LNCaP clone FGC (cell line): ENCODE data around the gene DCST1.
A peak's percentile ranks its signal among the peaks of the same experiment; 100 is the strongest.

Source experiments
- DNase-seq: peaks from one replicate; pipeline ENCODE4 v3.0.0-alpha.2; 2011; ENCODE audit warnings: low read depth
- H3K4me3 ChIP-seq: 2 replicates; pipeline ENCODE4 v1.5.1; 2011; ENCODE audit warnings: mild to moderate bottlenecking, low read depth, low read length, control low read depth
- TF ChIP-seq, protein P1 (sequence below): IDR thresholded peaks from 2 replicates; pipeline ENCODE4 v1.5.1; 2012; ENCODE audit warnings: mild to moderate bottlenecking; ENCODE audit not compliant: control insufficient read depth, insufficient read depth; ENCODE audit errors: extremely low read depth

DCST1 gene

DNA sequence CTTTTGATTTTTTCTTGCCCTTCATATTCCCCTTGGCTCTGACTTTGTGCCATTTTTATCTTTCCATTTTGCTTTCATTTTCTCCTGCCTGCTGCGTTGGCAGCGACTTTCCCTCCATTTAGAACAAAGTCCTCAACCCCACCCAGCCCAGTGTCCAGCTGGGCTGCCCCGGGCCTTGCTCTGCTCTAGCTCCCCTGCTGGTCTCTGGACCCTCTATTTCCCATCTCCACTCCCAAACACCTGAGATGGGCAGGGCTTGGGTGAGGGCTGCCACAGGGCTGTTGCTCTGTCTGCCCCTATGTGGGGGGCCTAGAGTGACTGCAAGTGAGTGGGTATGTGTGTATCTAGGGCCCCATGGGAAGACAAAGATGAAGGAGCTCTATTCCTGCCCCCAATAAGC, 10.2 kb downstream of the DCST1 start:
- no peak overlapping the region for H3K4me3 ChIP-seq
- TF ChIP-seq, protein P1, sequence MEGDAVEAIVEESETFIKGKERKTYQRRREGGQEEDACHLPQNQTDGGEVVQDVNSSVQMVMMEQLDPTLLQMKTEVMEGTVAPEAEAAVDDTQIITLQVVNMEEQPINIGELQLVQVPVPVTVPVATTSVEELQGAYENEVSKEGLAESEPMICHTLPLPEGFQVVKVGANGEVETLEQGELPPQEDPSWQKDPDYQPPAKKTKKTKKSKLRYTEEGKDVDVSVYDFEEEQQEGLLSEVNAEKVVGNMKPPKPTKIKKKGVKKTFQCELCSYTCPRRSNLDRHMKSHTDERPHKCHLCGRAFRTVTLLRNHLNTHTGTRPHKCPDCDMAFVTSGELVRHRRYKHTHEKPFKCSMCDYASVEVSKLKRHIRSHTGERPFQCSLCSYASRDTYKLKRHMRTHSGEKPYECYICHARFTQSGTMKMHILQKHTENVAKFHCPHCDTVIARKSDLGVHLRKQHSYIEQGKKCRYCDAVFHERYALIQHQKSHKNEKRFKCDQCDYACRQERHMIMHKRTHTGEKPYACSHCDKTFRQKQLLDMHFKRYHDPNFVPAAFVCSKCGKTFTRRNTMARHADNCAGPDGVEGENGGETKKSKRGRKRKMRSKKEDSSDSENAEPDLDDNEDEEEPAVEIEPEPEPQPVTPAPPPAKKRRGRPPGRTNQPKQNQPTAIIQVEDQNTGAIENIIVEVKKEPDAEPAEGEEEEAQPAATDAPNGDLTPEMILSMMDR = no peak
- no peak for DNase-seq

DNA sequence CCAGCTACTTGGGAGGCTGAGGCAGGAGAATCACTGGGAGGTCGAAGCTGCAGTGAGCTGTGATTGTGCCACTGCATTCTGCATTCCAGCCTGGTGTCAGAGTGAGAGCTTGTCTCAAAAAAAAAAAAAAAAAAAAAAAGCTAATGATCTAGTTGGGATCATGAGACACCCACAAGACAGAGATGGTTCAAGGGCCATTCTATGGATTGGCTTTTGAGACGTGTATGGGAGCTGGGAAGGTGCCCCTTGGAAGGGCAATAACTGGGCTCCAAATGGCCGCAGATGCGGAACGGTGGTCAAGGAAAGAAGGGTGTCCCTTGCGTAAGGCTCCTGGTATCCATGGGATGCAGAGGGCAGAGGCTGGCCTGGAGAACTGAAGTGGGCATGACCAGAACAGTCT, 10.7 kb downstream of the DCST1 start:
- no peak overlapping the region for H3K4me3 ChIP-seq
- TF ChIP-seq, protein P1 = no peak
- DNase-seq = no peak

DNA sequence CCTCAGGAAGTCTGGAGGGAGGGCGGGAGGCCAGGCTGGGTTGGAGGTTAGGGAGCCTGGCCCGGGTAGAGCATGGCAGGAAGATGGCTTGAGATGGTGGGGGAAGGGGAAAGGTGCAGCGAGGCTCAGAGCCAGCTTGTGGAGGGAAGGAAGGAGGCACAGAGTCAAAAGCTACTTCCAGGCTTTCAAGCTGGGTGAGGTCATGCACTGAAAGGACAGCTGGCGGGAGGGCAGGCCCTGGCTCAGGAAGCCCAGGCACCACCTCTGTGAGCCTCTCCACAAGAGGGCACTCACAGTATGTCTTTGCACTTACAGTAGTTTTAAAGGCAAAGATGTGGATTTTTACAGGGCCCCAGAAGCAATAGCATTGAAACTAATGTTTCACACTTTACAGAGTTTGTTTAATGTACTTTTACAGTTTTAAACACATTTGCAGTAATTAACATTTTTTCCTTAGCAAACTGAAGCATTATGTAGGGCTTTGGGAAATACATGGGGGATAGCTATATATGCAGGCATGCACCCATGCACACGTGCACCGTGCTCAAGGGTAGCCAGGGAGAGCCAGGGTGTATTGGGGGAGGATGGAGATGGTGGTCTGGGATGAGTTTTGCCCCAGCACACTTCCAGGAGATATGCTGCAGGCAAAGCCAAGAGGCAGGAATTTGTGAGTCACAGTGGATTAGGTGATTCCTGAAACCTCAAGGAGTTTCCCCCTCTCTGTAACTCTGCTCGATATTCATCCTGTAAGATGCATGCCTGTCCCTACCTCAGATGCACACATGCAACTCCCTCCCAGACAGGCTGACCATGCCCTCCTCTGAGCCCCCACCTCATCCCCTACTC, 11.4 kb downstream of the DCST1 start:
- TF ChIP-seq, protein P1 = peak; percentile 86
- DNase-seq = peak; percentile 93
- no peak overlapping the region for H3K4me3 ChIP-seq

DNA sequence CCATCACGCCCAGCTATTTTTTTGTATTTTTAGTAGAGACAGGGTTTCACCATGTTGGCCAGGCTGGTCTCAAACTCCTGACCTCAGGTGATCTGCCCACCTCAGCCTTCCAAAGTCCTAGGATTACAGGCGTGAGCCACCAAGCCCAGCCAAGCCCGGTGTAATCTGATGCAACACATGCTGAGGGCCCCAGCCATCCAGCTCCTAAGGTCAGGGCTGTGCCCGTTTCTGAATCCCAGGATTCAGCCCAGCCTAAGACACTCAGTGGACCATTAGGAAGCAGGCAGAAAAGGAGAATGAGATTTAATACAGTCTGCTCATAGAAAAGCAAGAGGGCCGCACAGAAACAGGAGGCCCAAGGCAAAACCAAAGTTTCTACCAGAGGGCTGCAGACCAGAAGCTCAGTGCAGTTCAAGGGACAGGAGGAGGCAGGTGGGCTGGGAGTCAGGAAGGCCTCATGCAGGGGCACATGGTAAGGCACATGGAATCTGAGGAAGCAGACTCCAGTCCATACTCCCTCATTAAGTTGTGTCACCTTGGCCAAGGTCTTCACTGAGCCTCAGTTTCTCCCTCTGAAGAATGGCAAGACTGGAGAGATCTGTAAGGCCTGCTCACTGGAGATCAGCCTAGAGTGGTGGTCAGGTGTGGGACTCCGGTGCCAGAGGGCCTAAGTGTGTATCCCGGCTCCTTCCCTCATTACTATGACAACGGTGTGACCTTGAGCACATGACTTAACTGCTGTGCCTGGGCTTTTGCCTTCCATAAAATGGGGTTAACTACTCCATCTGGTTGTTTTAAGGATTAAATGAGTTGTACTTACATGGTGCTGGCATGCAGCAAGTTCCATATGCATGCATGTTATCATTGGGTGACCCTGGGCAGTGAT, 15.1 kb downstream of the DCST1 start:
- no peak for DNase-seq

DNA sequence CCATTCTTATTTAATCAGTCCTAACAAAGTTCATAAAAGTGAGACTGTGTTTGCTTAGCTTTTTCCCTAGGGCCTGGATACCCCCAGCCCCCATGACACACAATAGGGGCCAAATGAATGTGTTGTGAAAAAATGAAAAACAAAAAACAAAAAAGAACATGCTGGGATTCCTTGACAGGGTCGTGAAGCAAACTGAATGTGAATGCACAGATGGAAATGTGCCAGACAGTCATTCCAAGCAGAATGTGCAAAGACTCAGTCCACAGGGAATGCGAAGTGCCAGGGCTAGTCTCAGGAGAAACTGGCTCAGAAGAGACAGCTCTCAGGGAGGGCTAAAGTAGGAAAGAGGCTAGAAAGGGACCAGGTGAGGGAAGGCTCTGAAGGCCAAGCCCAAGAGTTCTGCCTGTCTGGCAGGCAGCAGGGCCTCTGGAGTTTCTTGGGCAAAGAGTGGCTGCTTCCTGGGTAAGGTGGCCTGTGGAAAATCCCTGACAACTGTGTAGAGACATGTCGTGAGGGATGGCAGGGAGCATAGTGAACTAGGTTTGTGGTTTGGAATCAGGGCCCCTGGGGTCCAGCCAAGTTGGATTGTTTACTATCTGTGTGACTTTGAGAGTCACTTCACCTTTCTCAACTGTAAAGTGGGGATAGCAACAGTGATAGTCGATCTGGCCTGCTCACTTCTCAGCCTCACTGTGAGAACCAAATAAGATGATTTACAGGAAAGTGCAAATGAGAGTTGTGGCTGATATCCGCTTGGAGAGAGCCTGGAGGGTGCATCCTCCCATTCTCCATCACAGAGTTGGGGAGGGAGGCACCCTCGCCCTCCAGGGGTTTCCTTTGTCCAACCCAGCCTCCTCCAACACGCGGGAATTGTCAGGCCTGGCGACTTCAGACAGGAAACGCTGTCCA, 16.3 kb downstream of the DCST1 start:
- peak overlapping the region; percentile 98 for H3K4me3 ChIP-seq
- no peak for DNase-seq
- TF ChIP-seq, protein P1 = no peak

More for the DNA sequence above, 15.1 kb downstream of the DCST1 start:
- TF ChIP-seq, protein P1 = no peak
- H3K4me3 ChIP-seq = no peak overlapping the region
